HG02642 (cell line): Measurements from ENCODE around the gene SYTL1.

Experiments
- ATAC-seq: cut with Tn5 transposase; IDR thresholded peaks from one replicate; pipeline ENCODE4 v1.9.1; 2021; ENCODE audit warnings: mild to moderate bottlenecking; ENCODE audit not compliant: unreplicated experiment, poor library complexity

The SYTL1 gene

GRCh38 chr1:27399251-27400025, 57.6 kb downstream of the SYTL1 start:
- no peak for ATAC-seq

DNA sequence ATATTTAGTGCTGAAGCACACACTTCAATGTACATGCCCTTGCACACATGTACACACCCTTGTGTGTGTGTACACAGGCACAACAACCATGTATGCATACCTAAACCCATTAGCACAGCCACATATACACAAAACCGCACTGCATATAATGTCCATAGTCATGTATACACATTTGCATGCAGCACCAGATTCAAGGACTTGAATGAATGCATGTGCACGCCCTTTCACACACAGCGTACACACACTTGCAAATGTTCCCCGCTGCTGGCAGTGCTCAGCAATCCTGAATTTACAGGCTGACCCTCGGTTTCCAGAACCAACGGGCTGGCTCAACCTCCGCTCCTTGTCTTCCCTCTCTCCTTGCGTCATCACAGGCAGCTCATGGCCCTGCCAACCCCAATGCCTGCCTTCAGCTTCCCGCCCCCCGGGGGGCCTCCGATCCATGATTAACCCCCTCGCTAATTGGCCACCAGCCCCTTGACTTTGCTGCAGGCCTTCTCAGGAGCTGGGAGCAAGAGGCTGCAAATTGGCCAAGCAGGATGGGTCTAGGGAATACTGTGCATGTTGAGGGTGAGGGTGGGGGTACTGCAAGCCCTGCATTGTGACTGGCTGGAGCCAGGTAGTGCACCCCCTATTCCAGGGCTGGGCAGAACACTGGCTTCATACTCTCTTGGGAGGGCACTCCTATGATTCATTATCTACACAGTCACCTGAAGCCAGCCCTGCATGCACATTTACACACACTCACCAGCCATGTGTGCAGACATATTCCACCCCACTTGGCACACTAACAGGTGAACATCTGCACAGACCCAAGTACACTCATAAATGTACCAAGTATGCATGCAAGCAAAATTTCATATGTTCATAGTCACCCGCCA, 58.5 kb downstream of the SYTL1 start:
- ATAC-seq, result no peak

- no peak for ATAC-seq
Observed at GRCh38 chr1:27400963-27401341, 59.1 kb downstream of the SYTL1 start.

- no peak for ATAC-seq
Observed at GRCh38 chr1:27402349-27402754, 60.5 kb downstream of the SYTL1 start.

DNA sequence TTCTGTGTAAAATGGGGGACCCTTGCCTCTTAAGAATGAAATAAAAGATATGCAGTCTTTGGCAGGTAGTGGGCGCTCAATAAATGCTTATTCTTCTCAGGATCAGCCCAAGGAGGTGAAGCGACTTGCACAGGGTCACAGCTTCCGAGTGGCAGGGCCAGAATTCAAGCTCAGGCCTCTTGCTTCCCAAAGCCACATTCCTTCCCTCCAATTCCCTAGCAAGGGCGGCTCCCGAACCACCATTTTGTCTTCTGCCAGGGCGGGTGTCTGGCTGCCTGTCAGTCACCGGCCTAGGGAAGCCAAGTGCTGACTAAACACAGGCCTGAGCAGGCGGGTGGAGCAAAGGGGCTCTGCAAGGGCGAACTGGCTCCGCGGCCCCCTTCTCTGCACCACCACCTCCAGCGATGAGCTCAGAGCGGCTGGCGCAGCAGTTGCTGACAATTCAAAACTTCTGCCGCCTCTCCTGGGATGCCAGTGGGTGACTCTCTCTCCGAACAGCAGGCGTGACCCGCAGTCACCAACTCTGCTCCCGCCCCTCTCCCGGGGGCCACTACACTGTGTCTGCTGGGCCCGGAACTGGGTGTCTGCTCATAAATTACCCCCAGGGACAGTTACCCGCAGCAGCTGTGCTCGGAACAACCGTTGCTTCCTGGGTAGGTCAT, 61.4 kb downstream of the SYTL1 start:
- no peak for ATAC-seq
